Measurements from ENCODE around the gene TEX22.
A peak's percentile ranks its signal among the peaks of the same experiment; 100 is the strongest.

TEX22 gene

GRCh38 chr14:105392131-105393090 lies 5.9 kb upstream of the TEX22 start:
- TF ChIP-seq GATA1 (IDR thresholded peaks at IDR 0.05; ENCODE audit: low read depth, low read length) (no peak), POLR2A (IDR thresholded peaks at IDR 0.05; ENCODE audit: low read length) (no peak)
- no peak for DNase-seq

DNA sequence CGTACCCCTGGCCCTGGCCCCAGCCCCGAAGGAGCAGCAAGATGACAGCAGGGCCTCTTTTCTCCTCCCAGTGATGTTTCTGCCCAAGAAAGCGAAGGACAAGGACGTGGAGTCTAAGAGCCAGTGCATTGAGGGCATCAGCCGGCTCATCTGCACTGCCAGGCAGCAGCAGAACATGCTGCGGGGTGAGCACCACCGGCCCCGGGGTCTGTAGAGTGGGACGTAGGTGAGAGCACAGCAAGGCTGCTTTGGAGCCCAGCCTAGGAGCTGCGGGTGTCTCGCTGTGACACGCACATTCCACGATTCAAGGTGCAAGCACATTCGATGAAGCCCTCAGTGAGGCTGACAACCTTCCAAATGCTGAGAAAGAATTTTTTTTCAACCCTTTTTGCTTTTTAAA lies 5.2 kb upstream of the TEX22 start:
- no peak for DNase-seq
- TF ChIP-seq POLR2A (IDR thresholded peaks at IDR 0.05; ENCODE audit: low read length) = no peak
- TF ChIP-seq GATA1 (IDR thresholded peaks at IDR 0.05; ENCODE audit: low read depth, low read length) = no peak

- no peak for TF ChIP-seq POLR2A (IDR thresholded peaks at IDR 0.05; ENCODE audit: low read length)
- no peak for TF ChIP-seq GATA1 (IDR thresholded peaks at IDR 0.05; ENCODE audit: low read depth, low read length)
- DNase-seq = no peak
These were observed 3.4 kb upstream of the TEX22 start for GRCh38 chr14:105394714-105395537.

DNA sequence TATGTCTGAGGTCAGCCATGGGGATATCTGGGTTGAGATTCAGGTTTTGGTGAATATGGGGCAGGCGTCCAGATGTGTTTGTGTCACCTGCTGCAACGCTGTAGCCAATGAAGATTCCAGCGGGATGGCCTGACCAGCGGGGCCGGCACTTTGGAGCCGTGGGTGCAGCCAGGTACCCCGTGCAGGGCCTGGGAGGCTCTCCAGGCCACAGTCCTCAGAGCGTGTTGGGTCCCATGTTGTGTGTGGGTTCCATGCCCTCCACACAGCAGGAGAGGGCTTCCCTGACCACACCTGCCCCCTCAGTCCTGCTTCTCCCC lies 2.8 kb upstream of the TEX22 start:
- DNase-seq = no peak
- TF ChIP-seq POLR2A (IDR thresholded peaks at IDR 0.05; ENCODE audit: low read length) = no peak

DNA sequence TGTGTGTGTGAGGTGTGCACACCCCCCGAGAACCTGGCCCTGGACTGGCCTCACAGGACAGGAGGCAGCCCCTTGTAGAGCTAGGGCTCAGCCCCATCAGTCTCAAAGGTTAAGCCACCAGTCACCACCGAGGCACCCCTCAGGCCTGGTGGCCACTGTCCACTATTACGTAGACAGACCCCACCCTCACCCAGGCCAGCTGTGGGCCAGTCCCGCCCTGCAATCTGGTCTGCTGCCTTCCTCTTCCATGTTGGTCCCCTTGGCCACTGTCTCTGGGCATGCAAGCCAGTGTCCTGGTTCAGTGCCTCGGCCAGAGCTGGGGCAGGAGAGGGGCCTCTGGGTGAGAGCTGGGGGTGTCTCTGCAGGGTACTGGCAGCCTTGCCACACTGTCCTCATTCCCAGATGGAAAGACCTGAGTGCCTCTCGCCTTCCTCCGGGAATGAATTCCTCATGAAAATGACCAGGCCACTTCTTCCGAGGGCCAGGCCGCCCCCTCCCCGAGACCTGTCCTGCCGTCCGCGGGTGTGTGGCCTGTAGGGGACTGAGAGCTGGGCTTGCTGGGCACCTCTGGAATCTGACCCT lies 897 bp upstream of the TEX22 start:
- TF ChIP-seq POLR2A (IDR thresholded peaks at IDR 0.05; ENCODE audit: low read length) (no peak), GATA1 (IDR thresholded peaks at IDR 0.05; ENCODE audit: low read depth, low read length) (no peak)
- no peak for DNase-seq

DNA sequence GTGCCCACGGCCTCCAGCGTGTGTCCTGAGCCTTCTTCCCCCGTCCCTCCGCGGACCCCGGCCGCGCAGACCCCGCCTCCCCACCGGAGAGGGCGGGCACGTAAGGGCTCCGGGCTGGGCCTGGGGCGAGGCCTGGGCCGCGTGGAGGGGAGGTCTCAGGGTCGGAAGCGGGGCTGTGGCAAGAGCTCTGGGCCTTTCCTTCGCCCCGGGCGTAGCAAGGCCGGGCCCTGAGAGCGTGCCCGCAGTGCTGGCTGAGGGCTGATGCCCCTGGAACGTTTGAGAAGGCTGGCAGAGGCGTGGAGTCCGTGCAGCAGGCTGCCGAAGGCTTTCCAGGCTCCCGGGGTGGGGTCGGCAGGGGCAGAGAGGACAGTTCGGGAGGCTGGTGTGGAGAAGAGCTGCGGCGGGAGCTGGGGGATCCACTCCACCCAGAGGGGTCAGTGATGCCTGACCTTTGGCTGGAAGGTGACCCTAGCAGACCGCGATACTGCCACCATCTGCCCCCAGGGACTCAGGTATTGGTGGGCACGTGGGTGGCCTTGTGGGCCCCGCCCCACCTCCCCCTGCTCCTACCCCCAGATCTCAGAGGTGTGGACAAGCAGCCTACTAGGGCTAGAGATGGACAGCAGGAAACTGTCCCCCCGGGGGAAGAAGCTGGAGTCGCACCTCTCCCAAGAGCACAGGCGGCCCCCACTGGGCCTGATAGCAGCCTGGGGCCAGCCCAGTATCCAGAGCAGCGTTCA lies 558 bp downstream of the TEX22 start:
- peak; percentile 38 to 43 for DNase-seq
- TF ChIP-seq GATA1 (IDR thresholded peaks at IDR 0.05; ENCODE audit: low read depth, low read length) (no peak), POLR2A (IDR thresholded peaks at IDR 0.05; ENCODE audit: low read length) (no peak)

GRCh38 chr14:105399466-105399775 lies 1.1 kb downstream of the TEX22 start:
- no peak for TF ChIP-seq POLR2A (IDR thresholded peaks at IDR 0.05; ENCODE audit: low read length)
- no peak for TF ChIP-seq GATA1 (IDR thresholded peaks at IDR 0.05; ENCODE audit: low read depth, low read length)
- DNase-seq = no peak

- TF ChIP-seq POLR2A (IDR thresholded peaks at IDR 0.05; ENCODE audit: low read length) (no peak), GATA1 (IDR thresholded peaks at IDR 0.05; ENCODE audit: low read depth, low read length) (no peak)
- DNase-seq = no peak
These were observed 1.7 kb downstream of the TEX22 start for GRCh38 chr14:105400016-105400415.

GRCh38 chr14:105401699-105402098 lies 3.4 kb downstream of the TEX22 start:
- no peak for DNase-seq
- TF ChIP-seq GATA1 (IDR thresholded peaks at IDR 0.05; ENCODE audit: low read depth, low read length) (no peak), POLR2A (IDR thresholded peaks at IDR 0.05; ENCODE audit: low read length) (no peak)

- no peak for TF ChIP-seq POLR2A (IDR thresholded peaks at IDR 0.05; ENCODE audit: low read length)
- TF ChIP-seq GATA1 (IDR thresholded peaks at IDR 0.05; ENCODE audit: low read depth, low read length) = no peak
- no peak for DNase-seq
These were observed 10.3 kb downstream of the TEX22 start for GRCh38 chr14:105408592-105408991.

DNA sequence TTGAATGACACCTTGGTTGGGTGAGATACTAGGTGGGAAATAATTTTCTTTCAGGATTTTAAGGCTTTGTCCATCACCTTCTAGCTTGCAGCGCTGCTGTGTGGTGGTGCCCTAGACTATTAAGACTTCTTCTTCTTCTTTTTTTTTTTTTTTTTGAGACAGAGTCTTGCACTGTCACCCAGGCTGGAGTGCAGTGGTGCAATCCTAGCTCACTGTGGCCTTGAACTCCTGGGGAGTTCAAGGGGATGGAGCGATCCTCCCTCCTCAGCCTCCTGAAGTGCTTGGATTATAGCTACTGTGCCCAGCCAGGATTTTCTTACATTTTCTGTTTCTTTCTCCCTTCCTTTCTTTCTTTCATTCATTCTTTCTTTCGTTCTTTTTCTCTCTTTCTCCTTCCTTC lies 11.0 kb downstream of the TEX22 start:
- DNase-seq = no peak
- TF ChIP-seq GATA1 (IDR thresholded peaks at IDR 0.05; ENCODE audit: low read depth, low read length) = no peak
- no peak for TF ChIP-seq POLR2A (IDR thresholded peaks at IDR 0.05; ENCODE audit: low read length)

GRCh38 chr14:105410642-105411016 lies 12.3 kb downstream of the TEX22 start:
- DNase-seq = no peak
- no peak for TF ChIP-seq POLR2A (IDR thresholded peaks at IDR 0.05; ENCODE audit: low read length)
- TF ChIP-seq GATA1 (IDR thresholded peaks at IDR 0.05; ENCODE audit: low read depth, low read length) = no peak

DNA sequence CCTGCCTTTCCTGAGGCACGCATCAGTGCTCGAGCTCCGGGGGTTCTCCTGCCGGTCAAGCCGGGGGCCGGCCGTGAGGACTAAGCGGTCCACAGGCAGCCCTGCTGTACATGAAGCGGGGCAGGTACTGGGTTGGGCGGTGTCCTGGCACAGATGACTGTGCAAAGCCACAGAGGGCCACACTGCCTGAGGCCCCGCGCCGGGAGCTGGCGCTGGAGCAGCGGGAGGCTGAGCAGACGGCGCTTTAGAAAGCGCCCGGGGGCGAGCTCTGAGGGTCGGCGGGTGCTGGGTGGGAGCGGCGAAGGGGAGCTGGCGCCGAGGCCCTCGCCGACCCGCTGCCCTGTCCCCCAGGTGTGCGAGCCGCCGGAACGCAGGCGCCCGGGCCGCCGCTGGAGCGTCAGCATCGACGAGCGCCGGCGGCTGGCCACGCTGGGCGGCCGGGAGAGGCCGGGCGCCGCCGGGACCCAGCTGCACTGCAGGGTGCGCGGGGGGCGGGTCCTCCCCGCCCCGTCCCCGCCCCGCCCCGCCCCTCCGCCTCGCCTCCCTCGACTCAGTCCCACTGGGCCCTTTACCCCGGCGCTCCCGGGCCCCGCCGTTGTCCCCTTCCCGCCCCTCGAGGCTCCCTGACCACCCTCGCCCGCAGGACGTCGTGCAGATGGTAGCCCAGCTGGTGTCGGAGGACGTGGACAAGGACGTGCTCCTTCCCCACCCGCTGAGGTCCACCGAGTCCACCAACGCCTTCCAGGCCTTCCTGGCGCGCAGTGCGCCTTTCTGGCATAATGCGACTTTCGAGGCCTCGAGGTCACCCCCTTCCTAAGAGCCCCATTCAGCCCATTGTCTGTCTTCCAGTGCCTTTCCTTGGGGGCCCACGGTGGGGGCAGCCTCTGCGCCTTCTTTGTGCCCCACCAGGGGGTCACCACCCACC lies 12.9 kb downstream of the TEX22 start:
- TF ChIP-seq GATA1 (IDR thresholded peaks at IDR 0.05; ENCODE audit: low read depth, low read length) (no peak), POLR2A (IDR thresholded peaks at IDR 0.05; ENCODE audit: low read length) (no peak)
- DNase-seq = peak; percentile 60 to 67
